PFSK-1 (cell line): ENCODE results near the gene SIGLEC11.

Experiments used
- FOXP2 ChIP-seq: optimal IDR thresholded peaks from 2 replicates; pipeline ENCODE3; 2011; ENCODE audit warnings: borderline replicate concordance, control low read depth, inconsistent platforms; ENCODE audit not compliant: insufficient read depth; ENCODE audit errors: extremely low read length, extremely low read depth
- POLR2AphosphoS5 ChIP-seq: IDR thresholded peaks from 2 replicates; pipeline ENCODE4 v1.6.1; 2012; ENCODE audit warnings: low read depth, mild to moderate bottlenecking, control low read depth, low read length, moderate library complexity
- SIN3A ChIP-seq: IDR thresholded peaks from 2 replicates; pipeline ENCODE4 v1.6.1; 2012; ENCODE audit warnings: mild to moderate bottlenecking, low read length, moderate library complexity, borderline replicate concordance; ENCODE audit not compliant: insufficient read depth
- TAF1 ChIP-seq: IDR thresholded peaks from 2 replicates; pipeline ENCODE4 v1.6.1; 2012; ENCODE audit warnings: low read length, control low read depth, borderline replicate concordance; ENCODE audit not compliant: insufficient read depth
- TF ChIP-seq, protein P1 (sequence below), 2 experiments: IDR thresholded peaks; 2 replicates each; pipeline versions ENCODE4 v1.6.1 to v1.8.0; 2011 to 2012; ENCODE audit warnings: low read depth in 2 of 2, low read length in 2 of 2, control low read depth in 1 of 2, inconsistent platforms in 1 of 2, mild to moderate bottlenecking in 1 of 2, moderate library complexity in 1 of 2; ENCODE audit not compliant: insufficient read depth in 1 of 2

DNA sequence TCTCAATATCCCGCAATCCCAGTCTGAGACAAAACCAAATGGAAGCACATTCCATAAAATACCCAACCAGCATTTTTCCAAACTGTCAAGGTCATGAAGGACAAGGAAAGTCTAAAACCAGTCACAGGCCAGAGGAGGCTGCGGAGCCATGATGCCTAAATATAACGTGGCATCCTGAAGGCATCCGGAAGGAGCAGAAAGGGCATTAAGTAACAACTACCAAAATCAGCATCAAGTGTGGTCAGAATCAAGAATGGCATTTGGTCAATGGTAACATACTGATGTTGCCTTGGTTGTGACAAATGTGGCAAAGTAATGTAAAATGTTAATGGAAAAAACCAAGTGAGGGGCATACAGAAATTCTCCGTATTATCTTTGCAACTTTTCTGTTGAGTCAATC lies 35.5 kb downstream of the SIGLEC11 start:
- TF ChIP-seq POLR2AphosphoS5 (no peak), SIN3A (no peak), TAF1 (no peak), FOXP2 (no peak)
- TF ChIP-seq, protein P1, sequence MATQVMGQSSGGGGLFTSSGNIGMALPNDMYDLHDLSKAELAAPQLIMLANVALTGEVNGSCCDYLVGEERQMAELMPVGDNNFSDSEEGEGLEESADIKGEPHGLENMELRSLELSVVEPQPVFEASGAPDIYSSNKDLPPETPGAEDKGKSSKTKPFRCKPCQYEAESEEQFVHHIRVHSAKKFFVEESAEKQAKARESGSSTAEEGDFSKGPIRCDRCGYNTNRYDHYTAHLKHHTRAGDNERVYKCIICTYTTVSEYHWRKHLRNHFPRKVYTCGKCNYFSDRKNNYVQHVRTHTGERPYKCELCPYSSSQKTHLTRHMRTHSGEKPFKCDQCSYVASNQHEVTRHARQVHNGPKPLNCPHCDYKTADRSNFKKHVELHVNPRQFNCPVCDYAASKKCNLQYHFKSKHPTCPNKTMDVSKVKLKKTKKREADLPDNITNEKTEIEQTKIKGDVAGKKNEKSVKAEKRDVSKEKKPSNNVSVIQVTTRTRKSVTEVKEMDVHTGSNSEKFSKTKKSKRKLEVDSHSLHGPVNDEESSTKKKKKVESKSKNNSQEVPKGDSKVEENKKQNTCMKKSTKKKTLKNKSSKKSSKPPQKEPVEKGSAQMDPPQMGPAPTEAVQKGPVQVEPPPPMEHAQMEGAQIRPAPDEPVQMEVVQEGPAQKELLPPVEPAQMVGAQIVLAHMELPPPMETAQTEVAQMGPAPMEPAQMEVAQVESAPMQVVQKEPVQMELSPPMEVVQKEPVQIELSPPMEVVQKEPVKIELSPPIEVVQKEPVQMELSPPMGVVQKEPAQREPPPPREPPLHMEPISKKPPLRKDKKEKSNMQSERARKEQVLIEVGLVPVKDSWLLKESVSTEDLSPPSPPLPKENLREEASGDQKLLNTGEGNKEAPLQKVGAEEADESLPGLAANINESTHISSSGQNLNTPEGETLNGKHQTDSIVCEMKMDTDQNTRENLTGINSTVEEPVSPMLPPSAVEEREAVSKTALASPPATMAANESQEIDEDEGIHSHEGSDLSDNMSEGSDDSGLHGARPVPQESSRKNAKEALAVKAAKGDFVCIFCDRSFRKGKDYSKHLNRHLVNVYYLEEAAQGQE (IDR thresholded peaks at IDR 0.05; ENCODE audit: insufficient read depth in 1 of 2, low read depth in 2 of 2, low read length in 2 of 2): no peak
